HG02610 (cell line): ENCODE data around the gene ZNF576.
"Not testable (repeated sequence)": the region's sequence is repeated elsewhere in the genome, so short reads cannot be mapped to it uniquely, and the experiment has no call there.

Experiments
- ATAC-seq: cut with Tn5 transposase; IDR thresholded peaks from one replicate; pipeline ENCODE4 v1.9.1; 2021; ENCODE audit warnings: mild to moderate bottlenecking, moderate library complexity; ENCODE audit not compliant: unreplicated experiment

The ZNF576 gene

GRCh38 chr19:43623889-43624670, 27.7 kb downstream of the ZNF576 start:
- ATAC-seq: no peak

- no peak for ATAC-seq
Observed at GRCh38 chr19:43624933-43625332, 28.5 kb downstream of the ZNF576 start.

- ATAC-seq: no peak
Observed at GRCh38 chr19:43625918-43626579, 29.7 kb downstream of the ZNF576 start.

- no peak for ATAC-seq
Observed at GRCh38 chr19:43626838-43627237, 30.4 kb downstream of the ZNF576 start.

GRCh38 chr19:43628646-43629326, 32.4 kb downstream of the ZNF576 start:
- no peak for ATAC-seq

- ATAC-seq: no peak
Observed at GRCh38 chr19:43631491-43631890, 35.1 kb downstream of the ZNF576 start.

GRCh38 chr19:43633520-43633919, 37.1 kb downstream of the ZNF576 start:
- ATAC-seq: no peak

- no peak for ATAC-seq
Observed at GRCh38 chr19:43634068-43634467, 37.7 kb downstream of the ZNF576 start.

- ATAC-seq: no peak
Observed at GRCh38 chr19:43634506-43634871, 38.1 kb downstream of the ZNF576 start.

GRCh38 chr19:43634872-43635560, 38.6 kb downstream of the ZNF576 start:
- ATAC-seq: no peak

- ATAC-seq: not testable (repeated sequence)
Observed at GRCh38 chr19:43635561-43635940, 39.2 kb downstream of the ZNF576 start.

- ATAC-seq: no peak
Observed at GRCh38 chr19:43636121-43636683, 39.8 kb downstream of the ZNF576 start.

- no peak for ATAC-seq
Observed at GRCh38 chr19:43638214-43638994, 42.0 kb downstream of the ZNF576 start.

GRCh38 chr19:43638995-43639518, 42.7 kb downstream of the ZNF576 start:
- ATAC-seq: no peak

GRCh38 chr19:43639519-43640423, 43.4 kb downstream of the ZNF576 start, which contains the start of gene CADM4:
Gene CADM4 (minus strand): TSS chr19:43639850. CDS start chr19:43639790, 60 bp downstream.
- ATAC-seq: no peak

GRCh38 chr19:43640424-43640757, 44.0 kb downstream of the ZNF576 start:
- no peak for ATAC-seq

GRCh38 chr19:43641333-43641732, 44.9 kb downstream of the ZNF576 start:
- no peak for ATAC-seq

GRCh38 chr19:43642531-43642930, 46.1 kb downstream of the ZNF576 start:
- ATAC-seq: no peak

GRCh38 chr19:43643326-43643725, 46.9 kb downstream of the ZNF576 start:
- no peak for ATAC-seq
